ENCODE measurements around the gene SLC11A1.

DNA sequence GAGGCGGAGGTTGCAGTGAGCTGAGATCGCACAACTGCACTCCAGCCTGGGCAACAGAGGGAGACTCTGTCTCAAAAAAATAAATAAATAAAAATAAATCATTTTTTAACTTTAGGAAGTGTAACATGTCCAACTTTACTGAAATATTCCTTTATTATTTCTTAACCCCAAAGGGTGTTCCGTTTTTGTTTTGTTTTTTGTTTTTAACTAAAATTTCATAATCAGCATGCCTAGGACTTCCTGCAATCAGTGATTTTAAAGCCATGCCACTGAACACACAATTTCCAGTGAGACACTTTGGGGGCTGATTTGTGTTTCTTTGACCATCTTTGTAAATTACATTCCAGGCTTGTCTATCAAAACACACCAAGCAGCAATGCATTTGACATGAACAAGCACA lies 18.3 kb upstream of the SLC11A1 start:
- TF ChIP-seq, protein P1, sequence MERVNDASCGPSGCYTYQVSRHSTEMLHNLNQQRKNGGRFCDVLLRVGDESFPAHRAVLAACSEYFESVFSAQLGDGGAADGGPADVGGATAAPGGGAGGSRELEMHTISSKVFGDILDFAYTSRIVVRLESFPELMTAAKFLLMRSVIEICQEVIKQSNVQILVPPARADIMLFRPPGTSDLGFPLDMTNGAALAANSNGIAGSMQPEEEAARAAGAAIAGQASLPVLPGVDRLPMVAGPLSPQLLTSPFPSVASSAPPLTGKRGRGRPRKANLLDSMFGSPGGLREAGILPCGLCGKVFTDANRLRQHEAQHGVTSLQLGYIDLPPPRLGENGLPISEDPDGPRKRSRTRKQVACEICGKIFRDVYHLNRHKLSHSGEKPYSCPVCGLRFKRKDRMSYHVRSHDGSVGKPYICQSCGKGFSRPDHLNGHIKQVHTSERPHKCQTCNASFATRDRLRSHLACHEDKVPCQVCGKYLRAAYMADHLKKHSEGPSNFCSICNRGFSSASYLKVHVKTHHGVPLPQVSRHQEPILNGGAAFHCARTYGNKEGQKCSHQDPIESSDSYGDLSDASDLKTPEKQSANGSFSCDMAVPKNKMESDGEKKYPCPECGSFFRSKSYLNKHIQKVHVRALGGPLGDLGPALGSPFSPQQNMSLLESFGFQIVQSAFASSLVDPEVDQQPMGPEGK (CRISPR knock-in tag; IDR thresholded peaks at IDR 0.05; ENCODE audit: borderline replicate concordance): no peak
- TF ChIP-seq, protein P2, sequence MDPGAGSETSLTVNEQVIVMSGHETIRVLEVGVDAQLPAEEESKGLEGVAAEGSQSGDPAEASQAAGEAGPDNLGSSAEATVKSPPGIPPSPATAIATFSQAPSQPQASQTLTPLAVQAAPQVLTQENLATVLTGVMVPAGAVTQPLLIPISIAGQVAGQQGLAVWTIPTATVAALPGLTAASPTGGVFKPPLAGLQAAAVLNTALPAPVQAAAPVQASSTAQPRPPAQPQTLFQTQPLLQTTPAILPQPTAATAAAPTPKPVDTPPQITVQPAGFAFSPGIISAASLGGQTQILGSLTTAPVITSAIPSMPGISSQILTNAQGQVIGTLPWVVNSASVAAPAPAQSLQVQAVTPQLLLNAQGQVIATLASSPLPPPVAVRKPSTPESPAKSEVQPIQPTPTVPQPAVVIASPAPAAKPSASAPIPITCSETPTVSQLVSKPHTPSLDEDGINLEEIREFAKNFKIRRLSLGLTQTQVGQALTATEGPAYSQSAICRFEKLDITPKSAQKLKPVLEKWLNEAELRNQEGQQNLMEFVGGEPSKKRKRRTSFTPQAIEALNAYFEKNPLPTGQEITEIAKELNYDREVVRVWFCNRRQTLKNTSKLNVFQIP (CRISPR knock-in tag; IDR thresholded peaks at IDR 0.05; ENCODE audit: borderline replicate concordance, low read depth): no peak
- TF ChIP-seq RARB (CRISPR knock-in tag; IDR thresholded peaks at IDR 0.05): no peak
- TF ChIP-seq ZNF8 (CRISPR knock-in tag; IDR thresholded peaks at IDR 0.05): no peak
- no peak for TF ChIP-seq ZFP30 (CRISPR knock-in tag; IDR thresholded peaks at IDR 0.05)
- TF ChIP-seq, protein P3, sequence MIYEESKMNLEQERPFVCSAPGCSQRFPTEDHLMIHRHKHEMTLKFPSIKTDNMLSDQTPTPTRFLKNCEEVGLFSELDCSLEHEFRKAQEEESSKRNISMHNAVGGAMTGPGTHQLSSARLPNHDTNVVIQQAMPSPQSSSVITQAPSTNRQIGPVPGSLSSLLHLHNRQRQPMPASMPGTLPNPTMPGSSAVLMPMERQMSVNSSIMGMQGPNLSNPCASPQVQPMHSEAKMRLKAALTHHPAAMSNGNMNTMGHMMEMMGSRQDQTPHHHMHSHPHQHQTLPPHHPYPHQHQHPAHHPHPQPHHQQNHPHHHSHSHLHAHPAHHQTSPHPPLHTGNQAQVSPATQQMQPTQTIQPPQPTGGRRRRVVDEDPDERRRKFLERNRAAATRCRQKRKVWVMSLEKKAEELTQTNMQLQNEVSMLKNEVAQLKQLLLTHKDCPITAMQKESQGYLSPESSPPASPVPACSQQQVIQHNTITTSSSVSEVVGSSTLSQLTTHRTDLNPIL (CRISPR knock-in tag; IDR thresholded peaks at IDR 0.05; ENCODE audit: low read depth): no peak
- no peak for TF ChIP-seq BACH2 (CRISPR knock-in tag; IDR thresholded peaks at IDR 0.05; ENCODE audit: borderline replicate concordance)
